Esophagus squamous epithelium (tissue), 5 donors: Measurements from ENCODE around the gene ITGB4. TPM values are rescaled to one million over a fixed set of nuclear protein-coding genes. Genes with fewer than 3 reads are reported as not detected.

Experiments used
- DNase-seq: peaks from one replicate; lab custom pipeline; 2025; lab: John Stamatoyannopoulos, UW
- H3K27ac ChIP-seq, 4 donors: fragments of 200-600 bp; sonication (generic); one replicate each; pipeline ENCODE4 v1.5.1; 2016 to 2019; ENCODE audit warnings: mild to moderate bottlenecking in 1 of 4
- H3K27me3 ChIP-seq, 4 donors: fragments of 200-600 bp; sonication (generic); 1 replicate in 3 of 4; 2 replicates in 1 of 4; pipeline versions ENCODE4 v1.5.1 to v1.6.0; 2017 to 2021; ENCODE audit warnings: antibody characterized with exemption in 1 of 4
- H3K36me3 ChIP-seq, 3 donors: fragments of 200-600 bp; sonication (generic); one replicate each; pipeline ENCODE4 v1.5.1; 2016 to 2019
- H3K4me1 ChIP-seq, 3 donors: fragments of 200-600 bp; sonication (generic); one replicate each; pipeline ENCODE4 v1.5.1; 2017 to 2019
- H3K4me3 ChIP-seq, 4 donors: fragments of 200-600 bp; sonication (generic); 1 replicate in 3 of 4; 2 replicates in 1 of 4; pipeline ENCODE4 v1.5.1; 2016 to 2019; ENCODE audit warnings: mild to moderate bottlenecking in 2 of 4, moderate library complexity in 1 of 4
- H3K9me3 ChIP-seq, 3 donors: fragments of 200-600 bp; sonication (generic); one replicate each; pipeline ENCODE4 v1.5.1; 2016 to 2019
- POLR2A ChIP-seq, 4 donors: fragments of 450-650 bp; IDR thresholded peaks; one replicate each; pipeline ENCODE4 v1.6.1; 2017; ENCODE audit warnings: antibody characterized with exemption in 4 of 4, mild to moderate bottlenecking in 4 of 4, moderate library complexity in 3 of 4
- WGBS, 2 donors: methylation state at CpG; one replicate each; pipeline ENCODE4 v1.1.5; 2018; 5-methylcytosine and 5-hydroxymethylcytosine counted together
- intact Hi-C: fragments of 100-400 bp; cut with DNase I; formaldehyde crosslinking; loops from one replicate; pipeline ENCODE4 v1.15.0; 2022
- total RNA-seq, 4 donors: library from RNA; depleted of rRNA; stranded (reverse); fragments of >200 nt; gene quantifications; one replicate each; pipeline ENCODE4 v1.1.0, GENCODE V29; 2016
- TF ChIP-seq, protein P1 (sequence below), 6 experiments: fragments of 450-650 bp in 4 of 6; fragments of 200-600 bp in 2 of 6; sonication (generic) in 2 of 6; IDR thresholded peaks; one replicate each; pipeline ENCODE4 v1.5.1; 2016 to 2019; ENCODE audit warnings: antibody characterized with exemption in 6 of 6, mild to moderate bottlenecking in 4 of 6, moderate library complexity in 4 of 6
- donor health status: DM: yes; HTN: yes; CAD: no.

ITGB4 gene
- total RNA-seq, 4 donors from 2014 or later: 60.6 to 115 (median 82.3) TPM

- TF ChIP-seq, protein P1, sequence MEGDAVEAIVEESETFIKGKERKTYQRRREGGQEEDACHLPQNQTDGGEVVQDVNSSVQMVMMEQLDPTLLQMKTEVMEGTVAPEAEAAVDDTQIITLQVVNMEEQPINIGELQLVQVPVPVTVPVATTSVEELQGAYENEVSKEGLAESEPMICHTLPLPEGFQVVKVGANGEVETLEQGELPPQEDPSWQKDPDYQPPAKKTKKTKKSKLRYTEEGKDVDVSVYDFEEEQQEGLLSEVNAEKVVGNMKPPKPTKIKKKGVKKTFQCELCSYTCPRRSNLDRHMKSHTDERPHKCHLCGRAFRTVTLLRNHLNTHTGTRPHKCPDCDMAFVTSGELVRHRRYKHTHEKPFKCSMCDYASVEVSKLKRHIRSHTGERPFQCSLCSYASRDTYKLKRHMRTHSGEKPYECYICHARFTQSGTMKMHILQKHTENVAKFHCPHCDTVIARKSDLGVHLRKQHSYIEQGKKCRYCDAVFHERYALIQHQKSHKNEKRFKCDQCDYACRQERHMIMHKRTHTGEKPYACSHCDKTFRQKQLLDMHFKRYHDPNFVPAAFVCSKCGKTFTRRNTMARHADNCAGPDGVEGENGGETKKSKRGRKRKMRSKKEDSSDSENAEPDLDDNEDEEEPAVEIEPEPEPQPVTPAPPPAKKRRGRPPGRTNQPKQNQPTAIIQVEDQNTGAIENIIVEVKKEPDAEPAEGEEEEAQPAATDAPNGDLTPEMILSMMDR (IDR thresholded peaks at IDR 0.05): peak in 1 of 6 experiments; percentile 31
- TF ChIP-seq POLR2A (IDR thresholded peaks at IDR 0.05): no peak
- intact Hi-C loops: loop anchor here (5.0 kb wide), 1 partner anchor 48 kb away; no protein-coding TSS in a partner anchor
- peaks cover 15 to 38% (median 19%) of the 10 kb centered on the region in 3 donors for H3K4me1 ChIP-seq
- DNase-seq: no peak
- H3K27ac ChIP-seq: no peak overlapping the region
- H3K4me3 ChIP-seq: no peak overlapping the region
- no peaks in the 10 kb centered on the region for H3K27me3 ChIP-seq
- WGBS, 2 donors: 67 to 100% methylated on average over 3 to 6 of the region's 15 CpGs
- H3K36me3 ChIP-seq: peaks cover 0 to 47% (median 13%) of the 10 kb centered on the region in 3 donors
- H3K9me3 ChIP-seq: no peaks in the 10 kb centered on the region
Measured at GRCh38 chr17:75773808-75774470, 52.7 kb downstream of the ITGB4 start.

DNA sequence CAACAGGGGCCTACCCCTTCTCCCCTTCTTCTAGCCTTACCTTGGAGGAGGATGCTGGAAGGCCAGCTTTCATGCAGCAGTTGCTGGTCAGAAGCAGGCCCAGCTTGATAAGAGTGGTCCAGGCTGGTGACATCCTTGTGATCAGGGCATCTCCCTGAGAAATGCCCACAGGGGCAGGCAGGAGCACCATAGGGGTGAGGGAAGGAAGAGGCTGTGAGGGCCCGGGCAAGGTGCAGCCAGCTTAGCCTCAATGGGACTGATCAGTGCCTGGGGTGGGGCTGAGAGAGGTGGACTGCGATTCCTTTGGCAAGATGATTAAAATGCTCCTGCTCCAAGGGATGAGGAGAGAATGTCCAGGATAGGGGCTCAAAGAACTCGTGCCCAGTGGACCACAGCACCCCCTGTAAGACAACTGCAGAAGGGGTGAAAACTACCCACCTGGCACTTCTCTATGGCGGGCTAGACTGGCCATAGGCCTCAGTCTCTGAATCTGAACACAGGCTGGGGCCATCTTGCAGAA lies 53.3 kb downstream of the ITGB4 start:
- H3K27ac ChIP-seq: peak overlapping the region in 2 of 4 donors; percentile 38 to 98
- H3K9me3 ChIP-seq: no peaks in the 10 kb centered on the region
- no peak for DNase-seq
- TF ChIP-seq, protein P1 (IDR thresholded peaks at IDR 0.05): no peak
- TF ChIP-seq POLR2A (IDR thresholded peaks at IDR 0.05): peak in 1 of 4 donors; percentile 43
- intact Hi-C loops: loop anchor here (5.0 kb wide), 1 partner anchor 48 kb away; no protein-coding TSS in a partner anchor
- H3K36me3 ChIP-seq: peaks cover 0 to 48% (median 14%) of the 10 kb centered on the region in 3 donors
- H3K4me1 ChIP-seq: peaks cover 15 to 38% (median 19%) of the 10 kb centered on the region in 3 donors
- H3K4me3 ChIP-seq: no peak overlapping the region
- H3K27me3 ChIP-seq: no peaks in the 10 kb centered on the region
- 93 to 95% methylated on average over 3 to 4 of the region's 4 CpGs for WGBS, 2 donors

DNA sequence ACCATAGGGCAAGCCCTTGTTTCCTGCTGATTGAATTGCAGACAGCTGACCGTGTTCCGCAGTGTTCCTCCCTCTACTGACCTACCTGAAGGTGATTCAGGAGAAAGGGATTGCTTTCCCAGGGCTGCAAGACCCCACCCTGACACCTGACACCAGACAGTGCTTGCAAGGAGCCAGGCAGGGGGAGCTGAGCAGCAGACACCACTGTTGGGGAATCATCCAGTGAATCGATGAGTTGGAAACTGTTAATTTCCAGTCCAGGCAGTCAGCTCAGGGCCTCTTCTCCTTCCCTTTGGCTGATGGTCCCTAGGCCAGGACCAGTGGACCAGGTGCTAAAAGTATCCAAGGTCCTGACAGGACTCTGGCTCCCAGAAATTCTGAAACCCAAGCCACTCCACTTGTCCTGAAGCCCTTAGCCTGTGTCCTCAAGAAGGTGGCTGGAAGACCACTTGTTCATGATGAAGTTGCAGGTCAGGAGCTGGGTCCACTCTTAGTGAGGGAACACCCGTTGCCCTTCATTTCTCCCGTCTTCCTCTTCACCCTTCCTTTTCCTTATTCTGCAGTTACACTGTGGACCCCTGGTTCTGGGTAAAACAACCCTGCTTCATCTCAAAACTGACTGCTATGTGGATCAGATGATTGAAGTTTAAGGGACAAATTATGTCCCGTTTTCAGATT lies 53.9 kb downstream of the ITGB4 start:
- TF ChIP-seq, protein P1 (IDR thresholded peaks at IDR 0.05): no peak
- TF ChIP-seq POLR2A (IDR thresholded peaks at IDR 0.05): no peak
- no peak for DNase-seq
- H3K27me3 ChIP-seq: no peaks in the 10 kb centered on the region
- H3K36me3 ChIP-seq: peaks cover 0 to 48% (median 14%) of the 10 kb centered on the region in 3 donors
- 51 to 58% methylated on average over 4 to 6 of the region's 6 CpGs for WGBS, 2 donors
- H3K4me1 ChIP-seq: peaks cover 17 to 41% (median 19%) of the 10 kb centered on the region in 3 donors
- intact Hi-C loops: loop anchor here (5.0 kb wide), 1 partner anchor 47 kb away; no protein-coding TSS in a partner anchor
- H3K27ac ChIP-seq: peak overlapping the region; percentile 10 to 99 (median 68)
- H3K4me3 ChIP-seq: no peak overlapping the region
- H3K9me3 ChIP-seq: no peaks in the 10 kb centered on the region

DNA sequence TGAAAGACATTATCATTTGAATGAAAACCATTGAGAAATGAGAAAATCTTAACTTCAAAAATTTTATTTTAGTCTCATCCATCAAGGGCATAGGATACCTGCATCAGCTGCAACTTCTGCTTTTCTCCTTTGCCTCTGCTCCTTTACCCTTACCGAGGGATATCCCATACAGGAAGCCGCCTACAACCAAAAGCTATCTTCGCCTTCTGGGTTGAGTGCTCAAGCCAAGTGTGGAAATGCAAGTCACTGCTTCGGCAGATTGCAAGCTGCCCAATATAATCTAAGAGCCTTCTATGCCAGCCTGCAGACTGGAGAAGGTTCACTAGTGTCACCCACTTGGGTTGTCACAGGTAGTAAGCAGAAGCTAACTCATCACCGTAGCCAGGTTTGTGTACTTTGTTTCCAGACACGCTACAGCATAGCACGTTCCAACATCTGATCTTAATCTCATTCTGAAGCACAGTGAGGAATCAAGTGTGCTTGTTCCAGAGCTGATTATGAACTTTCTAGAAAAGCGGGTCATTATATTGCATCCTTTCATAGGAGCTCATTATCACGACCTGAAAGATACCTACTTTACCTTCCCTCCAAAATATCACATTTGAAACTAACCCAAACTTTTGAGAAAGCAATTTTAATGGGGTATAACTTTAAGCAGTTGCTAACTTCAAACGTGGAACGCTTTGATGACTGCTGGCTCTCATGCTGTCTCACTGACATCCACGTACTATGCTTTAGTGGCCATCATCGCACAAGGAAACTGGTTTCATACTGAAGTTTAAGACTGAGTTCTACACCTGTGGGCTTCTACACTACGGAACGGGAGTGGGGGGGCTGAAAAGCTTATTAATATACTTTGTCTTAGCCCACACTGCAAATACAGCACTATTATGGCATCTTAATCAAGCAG lies 55.4 kb downstream of the ITGB4 start:
- Histone ChIP-seq H3K9me3 (no peaks in the 10 kb centered on the region), H3K27me3 (no peaks in the 10 kb centered on the region), H3K4me3 (peak overlapping the region; percentile 64 to 91 (median 79)), H3K4me1 (peaks cover 19 to 56% (median 22%) of the 10 kb centered on the region in 3 donors), H3K27ac (peak overlapping the region; percentile 12 to 99 (median 68)), H3K36me3 (peaks cover 0 to 48% (median 14%) of the 10 kb centered on the region in 3 donors)
- no peak for TF ChIP-seq POLR2A (IDR thresholded peaks at IDR 0.05)
- TF ChIP-seq, protein P1 (IDR thresholded peaks at IDR 0.05): peak in 1 of 6 experiments; percentile 2
- 21 to 23% methylated on average over 15 of the region's 15 CpGs for WGBS, 2 donors
- intact Hi-C loops: no loop called here
- no peak for DNase-seq
